Measurements from ENCODE around the gene CDC14B.

CDC14B gene

DNA sequence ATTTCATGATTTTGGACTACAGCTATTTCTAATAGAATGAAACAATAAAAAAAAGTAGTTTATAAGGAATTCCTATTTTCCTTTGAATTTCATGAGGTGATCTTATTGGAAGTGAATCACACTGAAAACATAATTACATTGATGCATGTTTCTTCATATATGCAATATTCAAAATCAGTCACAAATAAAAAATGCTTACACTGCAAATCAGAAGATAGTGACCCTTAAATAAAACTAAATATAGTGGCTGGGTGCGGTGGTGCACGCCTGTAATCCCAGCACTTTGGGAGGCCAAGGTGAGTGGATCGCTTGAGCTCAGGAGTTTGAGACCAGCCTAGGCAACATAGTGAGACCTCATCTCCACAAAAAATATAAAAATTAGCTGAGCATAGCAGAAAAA is 79.5 kb downstream of the CDC14B start:
- no peaks in the 10 kb centered on the region for H3K27me3 ChIP-seq (replicated peaks in 2 of 5; ENCODE audit: control insufficient read depth in 4 of 5, insufficient read depth in 5 of 5, low read length in 4 of 5)

DNA sequence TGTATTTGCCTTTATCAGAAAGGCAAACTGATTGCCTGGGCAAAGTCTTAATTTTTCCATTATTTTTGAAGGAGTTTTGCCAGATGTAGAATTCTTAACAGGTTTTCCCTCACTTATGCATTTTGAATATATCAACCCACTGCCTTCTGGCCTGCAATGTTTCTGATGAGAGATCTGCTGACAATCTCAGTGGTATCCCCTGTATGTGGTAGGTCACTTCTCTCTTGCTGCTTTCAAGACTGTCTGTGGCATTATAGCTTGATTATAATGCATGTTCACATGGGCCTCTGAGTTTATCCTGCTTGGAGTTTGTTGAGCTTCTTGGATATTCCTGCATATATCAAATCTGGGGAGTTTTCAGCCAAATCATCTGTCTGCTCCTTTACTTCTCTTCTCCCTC is 87.5 kb downstream of the CDC14B start:
- DNase-seq, result no peak
- ChIA-PET POLR2A (no interaction called here), CTCF (no interaction called here)
- peaks cover 0 to 8% (median 3%) of the 10 kb centered on the region in 5 experiments for H3K9me3 ChIP-seq (ENCODE audit: control extremely low read depth in 1 of 5, control insufficient read depth in 4 of 5, insufficient read depth in 2 of 5, low read depth in 1 of 5, low read length in 4 of 5)
- H3K27me3 ChIP-seq (replicated peaks in 2 of 5; ENCODE audit: control insufficient read depth in 4 of 5, insufficient read depth in 5 of 5, low read length in 4 of 5), result no peaks in the 10 kb centered on the region
- H3K36me3 ChIP-seq (ENCODE audit: control insufficient read depth in 4 of 4, insufficient read depth in 4 of 4, low read length in 3 of 4), result peaks cover 0 to 4% (median 1%) of the 10 kb centered on the region in 4 experiments
- H3K4me3 ChIP-seq (ENCODE audit: control insufficient read depth in 1 of 7, extremely low read depth in 1 of 7, insufficient read depth in 4 of 7, low read depth in 2 of 7, low read length in 6 of 7), result no peak overlapping the region
- no peaks in the 10 kb centered on the region for H3K4me1 ChIP-seq (ENCODE audit: control extremely low read depth in 1 of 4, control insufficient read depth in 4 of 4, insufficient read depth in 4 of 4, low read length in 3 of 4)
- no peak overlapping the region for H3K27ac ChIP-seq (ENCODE audit: insufficient read depth in 1 of 2, low read depth in 1 of 2, low read length in 2 of 2, poor library complexity in 1 of 2, severe bottlenecking in 2 of 2)

More for the DNA sequence above, 79.5 kb downstream of the CDC14B start:
- CTCF ChIA-PET, result no interaction called here
- DNase-seq, result no peak
- Histone ChIP-seq H3K36me3 (ENCODE audit: control insufficient read depth in 4 of 4, insufficient read depth in 4 of 4, low read length in 3 of 4) (peaks cover 0 to 2% (median 0%) of the 10 kb centered on the region in 4 experiments), H3K9me3 (ENCODE audit: control extremely low read depth in 1 of 5, control insufficient read depth in 4 of 5, insufficient read depth in 2 of 5, low read depth in 1 of 5, low read length in 4 of 5) (no peaks in the 10 kb centered on the region), H3K4me3 (ENCODE audit: control insufficient read depth in 1 of 7, extremely low read depth in 1 of 7, insufficient read depth in 4 of 7, low read depth in 2 of 7, low read length in 6 of 7) (no peak overlapping the region), H3K27ac (ENCODE audit: insufficient read depth in 1 of 2, low read depth in 1 of 2, low read length in 2 of 2, poor library complexity in 1 of 2, severe bottlenecking in 2 of 2) (no peak overlapping the region), H3K4me1 (ENCODE audit: control extremely low read depth in 1 of 4, control insufficient read depth in 4 of 4, insufficient read depth in 4 of 4, low read length in 3 of 4) (no peaks in the 10 kb centered on the region)
- WGBS (ENCODE audit: insufficient coverage), result no CpG with 5 or more reads among the region's 3 CpGs
- POLR2A ChIA-PET, result no interaction called here

DNA sequence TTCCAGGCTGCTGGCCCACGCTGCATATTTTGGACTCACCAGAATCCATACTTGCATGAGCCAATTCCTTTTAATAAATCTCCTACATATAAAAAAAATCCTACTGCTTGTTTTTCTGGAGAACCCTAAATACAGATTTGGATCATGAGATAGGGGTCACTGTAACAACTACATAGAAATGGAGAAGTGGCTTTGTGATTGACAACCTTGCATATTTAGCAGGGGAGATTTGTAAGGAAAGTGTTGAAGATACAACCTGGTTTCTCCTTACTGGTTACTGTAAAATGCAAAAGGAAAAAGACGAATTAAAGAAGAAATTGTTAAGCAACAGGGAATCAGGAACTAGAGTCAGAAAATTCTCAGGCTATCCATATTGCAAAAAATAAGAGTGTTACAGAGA is 94.9 kb downstream of the CDC14B start:
- CTCF ChIA-PET, result no interaction called here
- H3K27ac ChIP-seq (ENCODE audit: insufficient read depth in 1 of 2, low read depth in 1 of 2, low read length in 2 of 2, poor library complexity in 1 of 2, severe bottlenecking in 2 of 2), result no peak overlapping the region
- 90% methylated on average over 2 of the region's 2 CpGs for WGBS (ENCODE audit: insufficient coverage)

DNA sequence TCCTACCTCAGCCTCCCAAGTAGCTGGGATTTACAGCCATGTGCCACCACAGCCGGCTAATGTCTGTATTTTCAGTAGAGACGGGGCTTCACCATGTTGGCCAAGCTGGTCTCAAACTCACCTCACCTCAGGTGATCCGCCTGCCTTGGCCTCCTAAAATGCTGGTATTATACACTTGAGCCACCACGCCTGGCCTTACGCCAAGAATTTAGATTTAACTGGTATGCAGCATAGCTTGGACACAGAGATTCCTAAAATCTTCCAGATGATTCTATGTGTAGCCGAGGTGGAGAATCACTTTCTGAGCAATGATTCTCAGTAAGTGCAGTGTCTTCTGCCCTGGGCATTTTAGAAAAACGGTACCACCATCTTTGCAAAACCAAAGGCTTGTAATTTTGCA is 95.6 kb downstream of the CDC14B start:
- WGBS (ENCODE audit: insufficient coverage), result 100% methylated on average over 7 of the region's 7 CpGs
- CTCF ChIA-PET, result no interaction called here
- Histone ChIP-seq H3K4me3 (ENCODE audit: control insufficient read depth in 1 of 7, extremely low read depth in 1 of 7, insufficient read depth in 4 of 7, low read depth in 2 of 7, low read length in 6 of 7) (no peak overlapping the region), H3K9me3 (ENCODE audit: control extremely low read depth in 1 of 5, control insufficient read depth in 4 of 5, insufficient read depth in 2 of 5, low read depth in 1 of 5, low read length in 4 of 5) (peaks cover 0 to 7% (median 4%) of the 10 kb centered on the region in 5 experiments), H3K27ac (ENCODE audit: insufficient read depth in 1 of 2, low read depth in 1 of 2, low read length in 2 of 2, poor library complexity in 1 of 2, severe bottlenecking in 2 of 2) (no peak overlapping the region), H3K27me3 (replicated peaks in 2 of 5; ENCODE audit: control insufficient read depth in 4 of 5, insufficient read depth in 5 of 5, low read length in 4 of 5) (no peaks in the 10 kb centered on the region), H3K4me1 (ENCODE audit: control extremely low read depth in 1 of 4, control insufficient read depth in 4 of 4, insufficient read depth in 4 of 4, low read length in 3 of 4) (peaks cover 0 to 4% (median 0%) of the 10 kb centered on the region in 4 experiments), H3K36me3 (ENCODE audit: control insufficient read depth in 4 of 4, insufficient read depth in 4 of 4, low read length in 3 of 4) (peaks cover 0 to 2% (median under 1%) of the 10 kb centered on the region in 4 experiments)
- no peak for DNase-seq
- POLR2A ChIA-PET, result no interaction called here

More for the DNA sequence above, 94.9 kb downstream of the CDC14B start:
- peaks cover 0 to 4% (median 0%) of the 10 kb centered on the region in 4 experiments for H3K4me1 ChIP-seq (ENCODE audit: control extremely low read depth in 1 of 4, control insufficient read depth in 4 of 4, insufficient read depth in 4 of 4, low read length in 3 of 4)
- no peak overlapping the region for H3K4me3 ChIP-seq (ENCODE audit: control insufficient read depth in 1 of 7, extremely low read depth in 1 of 7, insufficient read depth in 4 of 7, low read depth in 2 of 7, low read length in 6 of 7)
- peaks cover 0 to 7% (median 4%) of the 10 kb centered on the region in 5 experiments for H3K9me3 ChIP-seq (ENCODE audit: control extremely low read depth in 1 of 5, control insufficient read depth in 4 of 5, insufficient read depth in 2 of 5, low read depth in 1 of 5, low read length in 4 of 5)
- no peaks in the 10 kb centered on the region for H3K27me3 ChIP-seq (replicated peaks in 2 of 5; ENCODE audit: control insufficient read depth in 4 of 5, insufficient read depth in 5 of 5, low read length in 4 of 5)
- peaks cover 0 to 2% (median under 1%) of the 10 kb centered on the region in 4 experiments for H3K36me3 ChIP-seq (ENCODE audit: control insufficient read depth in 4 of 4, insufficient read depth in 4 of 4, low read length in 3 of 4)
- POLR2A ChIA-PET, result no interaction called here
- peak in 1 of 3 donors; percentile 1 for DNase-seq

- H3K4me1 ChIP-seq (ENCODE audit: control extremely low read depth in 1 of 4, control insufficient read depth in 4 of 4, insufficient read depth in 4 of 4, low read length in 3 of 4), result peaks cover 0 to 4% (median 0%) of the 10 kb centered on the region in 4 experiments
- H3K9me3 ChIP-seq (ENCODE audit: control extremely low read depth in 1 of 5, control insufficient read depth in 4 of 5, insufficient read depth in 2 of 5, low read depth in 1 of 5, low read length in 4 of 5), result peaks cover 0 to 7% (median 4%) of the 10 kb centered on the region in 5 experiments
- H3K4me3 ChIP-seq (ENCODE audit: control insufficient read depth in 1 of 7, extremely low read depth in 1 of 7, insufficient read depth in 4 of 7, low read depth in 2 of 7, low read length in 6 of 7), result no peak overlapping the region
- peaks cover 0 to 2% (median under 1%) of the 10 kb centered on the region in 4 experiments for H3K36me3 ChIP-seq (ENCODE audit: control insufficient read depth in 4 of 4, insufficient read depth in 4 of 4, low read length in 3 of 4)
- H3K27ac ChIP-seq (ENCODE audit: insufficient read depth in 1 of 2, low read depth in 1 of 2, low read length in 2 of 2, poor library complexity in 1 of 2, severe bottlenecking in 2 of 2), result no peak overlapping the region
- CTCF ChIA-PET, result no interaction called here
- POLR2A ChIA-PET, result no interaction called here
- no peak for DNase-seq
- H3K27me3 ChIP-seq (replicated peaks in 2 of 5; ENCODE audit: control insufficient read depth in 4 of 5, insufficient read depth in 5 of 5, low read length in 4 of 5), result no peaks in the 10 kb centered on the region
- WGBS (ENCODE audit: insufficient coverage), result 96% methylated on average over 6 of the region's 7 CpGs
Measured at GRCh38 chr9:96523374-96523773, 96.3 kb downstream of the CDC14B start.

GRCh38 chr9:96522366-96522765 is 97.3 kb downstream of the CDC14B start:
- CTCF ChIA-PET, result no interaction called here
- DNase-seq, result peak; percentile 3 to 51 (median 46)
- Histone ChIP-seq H3K4me1 (ENCODE audit: control extremely low read depth in 1 of 4, control insufficient read depth in 4 of 4, insufficient read depth in 4 of 4, low read length in 3 of 4) (peaks cover 0 to 4% (median 0%) of the 10 kb centered on the region in 4 experiments), H3K27me3 (replicated peaks in 2 of 5; ENCODE audit: control insufficient read depth in 4 of 5, insufficient read depth in 5 of 5, low read length in 4 of 5) (no peaks in the 10 kb centered on the region), H3K9me3 (ENCODE audit: control extremely low read depth in 1 of 5, control insufficient read depth in 4 of 5, insufficient read depth in 2 of 5, low read depth in 1 of 5, low read length in 4 of 5) (peaks cover 0 to 7% (median 4%) of the 10 kb centered on the region in 5 experiments), H3K36me3 (ENCODE audit: control insufficient read depth in 4 of 4, insufficient read depth in 4 of 4, low read length in 3 of 4) (peaks cover 0 to 2% (median under 1%) of the 10 kb centered on the region in 4 experiments), H3K27ac (ENCODE audit: insufficient read depth in 1 of 2, low read depth in 1 of 2, low read length in 2 of 2, poor library complexity in 1 of 2, severe bottlenecking in 2 of 2) (no peak overlapping the region), H3K4me3 (ENCODE audit: control insufficient read depth in 1 of 7, extremely low read depth in 1 of 7, insufficient read depth in 4 of 7, low read depth in 2 of 7, low read length in 6 of 7) (no peak overlapping the region)
- no CpG with 5 or more reads among the region's 4 CpGs for whole genome bisulfite sequencing (ENCODE audit: insufficient coverage)
- POLR2A ChIA-PET, result no interaction called here

DNA sequence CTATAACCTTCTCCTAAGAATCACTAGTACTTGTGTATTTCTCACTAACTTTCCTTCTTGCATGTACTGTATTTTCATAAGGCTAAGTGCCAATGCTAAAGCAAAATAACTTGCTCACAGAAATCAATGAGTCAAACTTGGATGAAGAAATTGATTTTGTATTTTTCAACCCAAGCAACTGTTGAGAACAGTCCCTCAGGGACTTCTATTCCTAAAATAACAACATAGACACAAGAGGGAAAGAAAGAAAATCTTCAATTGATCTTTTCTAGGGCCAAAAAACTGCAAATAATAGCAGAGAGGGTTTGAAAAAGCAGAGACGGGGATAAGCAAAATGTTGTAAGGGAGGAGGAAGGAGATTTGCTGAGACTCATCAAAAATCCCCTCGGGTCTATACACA is 99.9 kb downstream of the CDC14B start:
- POLR2A ChIA-PET, result no interaction called here
- no CpG with 5 or more reads among the region's 2 CpGs for whole genome bisulfite sequencing (ENCODE audit: insufficient coverage)
- Histone ChIP-seq H3K27me3 (replicated peaks in 2 of 5; ENCODE audit: control insufficient read depth in 4 of 5, insufficient read depth in 5 of 5, low read length in 4 of 5) (no peaks in the 10 kb centered on the region), H3K36me3 (ENCODE audit: control insufficient read depth in 4 of 4, insufficient read depth in 4 of 4, low read length in 3 of 4) (peaks cover 0 to 2% (median 0%) of the 10 kb centered on the region in 4 experiments), H3K4me3 (ENCODE audit: control insufficient read depth in 1 of 7, extremely low read depth in 1 of 7, insufficient read depth in 4 of 7, low read depth in 2 of 7, low read length in 6 of 7) (no peak overlapping the region), H3K4me1 (ENCODE audit: control extremely low read depth in 1 of 4, control insufficient read depth in 4 of 4, insufficient read depth in 4 of 4, low read length in 3 of 4) (peaks cover 0 to 4% (median 0%) of the 10 kb centered on the region in 4 experiments), H3K27ac (ENCODE audit: insufficient read depth in 1 of 2, low read depth in 1 of 2, low read length in 2 of 2, poor library complexity in 1 of 2, severe bottlenecking in 2 of 2) (no peak overlapping the region), H3K9me3 (ENCODE audit: control extremely low read depth in 1 of 5, control insufficient read depth in 4 of 5, insufficient read depth in 2 of 5, low read depth in 1 of 5, low read length in 4 of 5) (peaks cover 0 to 1% (median 0%) of the 10 kb centered on the region in 5 experiments)
- DNase-seq, result no peak
- CTCF ChIA-PET, result interaction anchor here (0.6 kb wide), 1 partner anchor 195 kb away, joined by 3 read pairs; no protein-coding TSS in a partner anchor

All from common myeloid progenitor, CD34-positive (primary cell).